GM21737 (cell line): Measurements from ENCODE around the gene DEFB129.
"Not testable (repeated sequence)": the region's sequence is repeated elsewhere in the genome, so short reads cannot be mapped to it uniquely, and the experiment has no call there.

Experiments
- ATAC-seq: cut with Tn5 transposase; IDR thresholded peaks from one replicate; pipeline ENCODE4 v1.9.1; 2021; ENCODE audit warnings: mild to moderate bottlenecking, moderate library complexity; ENCODE audit not compliant: unreplicated experiment

DEFB129 gene, protein sequence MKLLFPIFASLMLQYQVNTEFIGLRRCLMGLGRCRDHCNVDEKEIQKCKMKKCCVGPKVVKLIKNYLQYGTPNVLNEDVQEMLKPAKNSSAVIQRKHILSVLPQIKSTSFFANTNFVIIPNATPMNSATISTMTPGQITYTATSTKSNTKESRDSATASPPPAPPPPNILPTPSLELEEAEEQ

DNA sequence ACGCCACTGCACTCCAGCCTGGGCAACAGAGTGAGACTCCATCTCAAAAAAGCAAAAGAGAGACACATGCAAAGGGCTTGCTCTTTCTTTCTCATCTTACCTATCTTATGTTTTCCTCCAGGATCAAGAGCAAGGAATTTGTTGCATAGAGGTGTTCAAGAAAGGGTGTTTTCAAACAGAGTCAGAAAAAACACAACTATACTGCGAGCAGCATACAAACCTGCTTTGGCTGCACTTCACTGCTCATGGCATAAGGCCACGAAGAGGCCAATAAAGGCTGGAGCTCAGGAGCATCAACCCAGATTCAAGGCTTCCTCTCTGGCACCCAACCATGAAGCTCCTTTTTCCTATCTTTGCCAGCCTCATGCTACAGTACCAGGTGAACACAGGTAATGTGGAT lies at the start of gene DEFB129:
TSS of gene DEFB129 (plus strand) at position 301 of the 400 bp plus-strand sequence. CDS start at position 332, 31 bp downstream.
- no peak for ATAC-seq

DNA sequence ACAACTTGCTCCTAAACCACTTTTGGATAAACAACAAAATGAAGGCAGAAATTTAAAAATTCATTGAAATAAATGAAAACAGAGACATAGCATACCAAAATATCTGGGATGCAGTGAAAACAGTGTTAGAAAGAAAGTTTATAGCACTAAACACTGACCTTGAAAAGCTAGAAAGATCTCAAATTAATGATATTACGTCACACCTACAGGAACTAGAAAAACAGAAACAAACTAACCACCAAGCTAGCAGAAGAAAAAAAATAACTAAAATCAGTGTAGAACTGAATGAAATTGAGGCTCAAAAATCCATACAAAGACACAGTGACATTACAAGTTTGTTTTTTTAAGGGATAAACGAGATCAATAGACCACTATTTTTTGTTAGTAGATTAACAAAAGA lies 42.8 kb upstream of the DEFB129 start:
- ATAC-seq, result no peak

DNA sequence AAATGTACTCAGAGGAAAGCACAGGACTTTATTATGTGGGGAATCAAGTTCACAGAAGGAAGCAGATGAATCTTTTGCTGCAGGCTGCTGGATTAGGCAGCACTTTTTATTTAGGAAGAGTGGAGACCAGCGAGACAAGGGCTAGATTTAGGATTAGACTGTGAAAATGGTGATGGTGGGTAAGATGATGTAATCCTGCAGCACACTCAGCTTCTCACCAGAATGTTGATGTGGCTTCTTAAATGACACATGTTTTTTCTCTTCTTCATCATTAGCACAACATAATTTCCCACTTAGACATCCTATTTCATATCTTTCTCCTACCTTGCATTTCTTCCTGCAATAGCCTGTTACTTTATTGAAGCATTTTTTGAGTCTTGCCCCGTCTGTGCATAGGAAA lies 39.3 kb upstream of the DEFB129 start:
- ATAC-seq, result no peak

DNA sequence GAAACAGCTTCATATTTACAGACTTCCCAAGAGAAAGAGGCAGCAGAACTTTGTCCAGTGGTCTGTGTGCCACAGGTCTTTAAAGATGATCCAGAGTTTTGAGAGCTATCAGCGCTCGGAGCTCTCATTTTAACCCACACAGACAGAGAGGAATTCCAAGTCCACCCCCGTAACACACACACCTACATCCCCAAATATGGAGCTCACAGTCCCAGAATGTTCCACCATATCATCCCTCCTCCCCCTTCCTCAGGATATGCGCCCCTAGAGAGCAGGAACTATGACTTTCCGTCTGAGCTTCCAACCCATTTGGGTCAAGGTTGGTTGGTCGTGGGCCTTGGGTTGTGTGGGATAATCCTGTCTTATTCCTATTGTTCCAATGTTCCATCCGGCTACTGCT lies 37.4 kb upstream of the DEFB129 start, which contains the start of gene DEFB128:
TSS of gene DEFB128 (minus strand) at position 101 of the 400 bp plus-strand sequence. CDS start at position 13, 88 bp downstream.
- ATAC-seq, result no peak

DNA sequence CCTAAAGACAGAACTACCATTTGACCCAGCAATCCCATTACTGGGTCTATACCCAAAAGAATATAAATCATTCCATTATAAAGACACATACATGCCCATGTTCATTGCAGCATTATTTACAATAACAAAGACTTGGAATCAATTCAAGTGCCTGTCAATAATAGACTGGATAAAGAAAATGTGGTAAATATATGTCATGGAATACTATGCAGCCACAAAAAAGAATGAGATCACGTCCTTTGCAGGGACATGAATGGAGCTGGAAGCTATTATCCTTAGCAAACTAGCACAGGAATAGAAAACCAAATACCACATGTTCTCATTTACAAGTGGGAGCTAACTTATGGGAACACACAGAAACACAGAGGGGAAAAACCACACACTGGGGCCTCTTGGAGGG lies 28.8 kb upstream of the DEFB129 start:
- no peak for ATAC-seq

DNA sequence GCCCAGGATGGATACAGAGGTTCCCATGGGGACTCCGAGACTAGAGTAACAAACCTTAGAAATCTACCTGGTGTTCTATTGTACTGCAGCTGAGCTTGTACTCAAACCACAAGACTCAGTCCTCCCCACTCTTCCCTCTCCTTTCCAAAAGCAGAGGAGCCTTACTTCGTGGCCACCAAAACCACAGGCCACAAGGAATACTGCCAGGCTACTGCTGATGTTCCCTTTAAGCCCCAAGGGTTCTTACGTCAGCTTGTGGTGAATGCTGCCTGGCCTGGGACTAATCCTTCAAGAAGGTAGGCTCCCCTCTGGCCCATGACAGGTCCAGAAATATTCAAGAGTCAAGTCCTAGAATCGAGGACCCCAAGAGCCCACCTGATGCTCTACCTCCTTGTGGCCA lies 27.1 kb upstream of the DEFB129 start:
- no peak for ATAC-seq

DNA sequence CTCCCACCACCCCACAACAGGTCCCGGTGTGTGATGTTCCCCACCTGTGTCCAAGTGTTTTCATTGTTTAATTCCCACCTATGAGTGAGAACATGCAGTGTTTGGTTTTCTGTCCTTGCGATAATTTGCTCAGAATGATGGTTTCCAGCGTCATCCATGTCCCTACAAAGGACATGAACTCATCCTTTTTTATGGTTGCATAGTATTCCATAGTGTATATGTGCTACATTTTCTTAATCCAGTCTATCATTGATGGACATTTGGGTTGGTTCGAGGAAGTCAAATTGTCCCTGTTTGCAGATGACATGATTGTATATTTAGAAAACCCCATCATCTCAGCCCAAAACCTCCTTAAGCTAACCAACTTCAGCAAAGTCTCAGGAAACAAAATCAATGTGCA lies 23.4 kb upstream of the DEFB129 start:
- ATAC-seq, result not testable (repeated sequence)

DNA sequence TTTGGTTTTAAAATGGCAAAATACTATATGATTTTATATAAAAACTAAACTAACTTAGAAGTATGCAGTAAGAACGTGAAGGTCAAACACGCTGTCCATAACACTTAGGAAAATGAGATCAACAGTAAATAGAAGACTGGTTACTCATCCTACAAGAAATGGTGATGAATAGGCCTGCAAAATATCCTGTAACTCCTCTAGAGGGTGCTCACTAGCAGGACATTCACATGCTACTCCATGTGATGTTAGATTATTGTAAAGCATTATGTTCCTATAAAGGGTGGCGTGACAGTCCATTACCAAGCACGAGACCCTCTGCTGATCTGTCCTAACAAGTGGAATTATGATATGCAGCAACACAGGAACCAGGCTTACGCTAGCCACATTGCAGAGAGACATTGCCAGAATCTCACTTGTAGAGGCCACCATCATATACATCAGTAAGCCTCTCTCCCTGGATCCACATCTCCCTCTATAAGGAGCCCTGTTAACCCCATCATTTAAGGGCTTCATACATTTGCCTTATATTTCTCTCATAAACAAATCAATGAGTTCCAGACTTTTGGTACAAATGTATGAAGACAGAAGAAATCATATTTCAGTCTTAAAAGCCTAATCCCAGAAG lies 18.0 kb upstream of the DEFB129 start:
- ATAC-seq, result no peak

DNA sequence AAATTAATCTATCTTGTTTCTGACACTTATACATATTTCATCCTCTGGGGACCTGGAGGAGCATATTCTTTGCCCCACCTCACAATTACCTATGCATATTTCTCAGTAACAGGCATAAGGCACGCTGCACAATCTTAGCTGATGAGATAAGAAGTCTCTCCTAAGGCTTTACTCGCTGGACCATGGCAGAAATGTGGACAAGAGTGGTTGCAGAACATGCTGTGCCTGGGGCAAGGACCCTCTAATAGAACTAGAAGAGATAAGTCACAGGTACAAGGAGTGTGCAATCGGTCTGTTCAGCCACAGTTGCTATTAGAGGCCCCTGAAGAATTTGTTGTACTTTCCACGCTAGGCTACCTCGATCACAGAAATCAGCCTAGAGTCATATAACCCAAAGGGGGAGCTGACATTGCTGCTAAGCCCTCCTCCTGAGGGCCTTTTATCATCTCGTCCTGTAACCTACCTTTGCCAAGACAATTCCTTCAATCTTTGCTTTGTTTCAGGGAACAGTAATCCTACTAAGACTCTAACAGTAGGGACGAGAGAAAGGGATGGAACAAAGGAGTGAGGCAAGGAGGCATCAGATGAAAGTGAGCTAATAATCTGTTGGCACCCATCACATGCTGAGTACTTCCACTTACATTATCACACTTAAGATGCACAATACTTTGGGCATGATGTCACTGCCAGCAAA lies 16.1 kb upstream of the DEFB129 start:
- ATAC-seq, result no peak

DNA sequence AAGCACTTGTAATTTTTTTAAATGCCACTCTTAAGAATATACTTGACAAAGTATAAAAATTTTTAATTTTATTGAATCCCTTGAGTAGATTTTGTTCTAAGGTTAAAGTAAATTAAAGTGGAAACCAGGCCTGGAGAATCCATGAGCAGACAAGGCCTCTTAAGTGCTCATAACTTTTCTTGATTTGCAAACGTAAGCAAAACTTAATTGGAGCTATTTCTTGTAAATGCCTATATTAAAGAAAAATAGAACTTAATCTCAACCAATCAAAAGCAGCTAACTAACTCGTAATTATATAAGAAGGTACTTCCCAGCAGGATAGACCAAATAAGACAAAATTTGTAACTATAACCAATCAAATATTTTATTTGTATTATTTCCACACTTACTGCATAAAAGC lies 12.7 kb upstream of the DEFB129 start:
- no peak for ATAC-seq

DNA sequence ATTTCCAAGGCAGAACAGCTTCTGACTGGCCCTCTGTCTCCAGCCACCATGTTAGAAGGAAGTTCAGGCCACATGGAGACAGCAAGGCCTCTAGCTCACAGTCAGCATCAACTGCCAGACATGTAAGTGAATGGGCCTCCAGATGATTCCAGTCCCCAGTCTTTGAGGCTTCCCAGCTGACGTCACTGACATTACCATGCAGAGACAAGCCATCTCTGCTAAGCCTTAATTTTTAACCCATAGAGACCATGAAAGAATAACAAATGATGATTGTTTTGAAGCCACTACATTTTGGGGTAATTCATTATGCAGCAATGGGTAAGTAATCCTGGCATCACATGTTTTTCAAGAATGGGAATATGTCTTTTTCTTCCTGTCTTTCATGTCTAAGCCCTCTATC lies 11.3 kb upstream of the DEFB129 start:
- ATAC-seq, result no peak

DNA sequence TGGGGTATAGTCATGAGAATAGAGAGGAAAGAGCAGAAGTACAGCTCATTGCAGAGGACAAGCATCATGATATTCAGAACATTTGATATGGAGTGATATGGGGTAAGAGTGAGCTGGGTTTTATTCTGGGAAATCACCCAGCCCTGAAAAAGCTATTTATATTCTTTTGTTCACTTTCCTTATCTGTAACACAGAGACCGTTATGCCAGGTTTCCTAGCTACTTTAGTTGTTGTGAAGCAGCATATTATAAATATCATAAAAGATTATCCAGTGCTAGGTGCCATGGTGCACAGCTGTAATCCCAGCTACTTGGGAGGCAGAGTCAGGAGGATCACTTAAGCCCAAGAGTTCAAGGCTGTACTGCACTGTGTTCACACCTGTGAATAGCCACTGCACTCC lies 9.8 kb upstream of the DEFB129 start:
- no peak for ATAC-seq

DNA sequence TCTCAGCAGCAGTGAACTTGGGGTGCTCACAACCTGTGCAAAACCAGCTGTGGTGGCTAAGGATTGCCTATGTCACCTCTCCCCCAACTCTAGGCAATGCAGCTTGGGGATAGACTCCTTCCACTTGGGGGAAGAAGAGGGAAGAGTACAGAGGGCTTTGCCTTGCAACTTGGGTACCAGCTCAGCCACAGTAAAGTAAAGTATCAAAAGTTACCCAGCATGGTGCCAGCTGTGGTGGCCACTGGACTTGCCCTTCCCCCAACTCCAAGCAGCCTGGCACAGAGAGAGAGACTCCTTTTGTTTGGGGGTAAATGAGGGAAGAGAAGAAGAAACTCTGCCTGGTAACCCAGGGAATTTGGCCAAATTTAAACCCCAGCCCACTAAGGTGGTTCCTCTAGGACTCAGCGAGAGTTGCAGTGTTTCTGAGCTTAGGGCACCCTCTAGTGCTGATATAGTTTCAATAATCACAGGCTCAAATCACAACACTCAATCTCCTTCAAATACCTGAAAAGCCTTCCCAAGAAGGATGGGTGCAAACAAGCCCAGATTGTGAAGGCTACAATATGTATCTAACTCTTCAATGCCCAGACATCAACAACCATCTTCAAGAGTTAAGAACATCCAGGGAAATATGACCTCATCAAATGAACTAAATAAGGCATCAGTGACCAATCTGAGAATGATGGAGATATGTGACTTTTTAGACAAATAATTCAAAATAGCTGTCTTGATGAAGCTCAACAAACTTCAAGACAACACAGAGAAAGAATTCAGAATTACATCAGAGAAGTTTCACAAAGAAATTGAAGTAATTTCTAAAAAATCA lies 7.6 kb upstream of the DEFB129 start:
- ATAC-seq, result no peak

DNA sequence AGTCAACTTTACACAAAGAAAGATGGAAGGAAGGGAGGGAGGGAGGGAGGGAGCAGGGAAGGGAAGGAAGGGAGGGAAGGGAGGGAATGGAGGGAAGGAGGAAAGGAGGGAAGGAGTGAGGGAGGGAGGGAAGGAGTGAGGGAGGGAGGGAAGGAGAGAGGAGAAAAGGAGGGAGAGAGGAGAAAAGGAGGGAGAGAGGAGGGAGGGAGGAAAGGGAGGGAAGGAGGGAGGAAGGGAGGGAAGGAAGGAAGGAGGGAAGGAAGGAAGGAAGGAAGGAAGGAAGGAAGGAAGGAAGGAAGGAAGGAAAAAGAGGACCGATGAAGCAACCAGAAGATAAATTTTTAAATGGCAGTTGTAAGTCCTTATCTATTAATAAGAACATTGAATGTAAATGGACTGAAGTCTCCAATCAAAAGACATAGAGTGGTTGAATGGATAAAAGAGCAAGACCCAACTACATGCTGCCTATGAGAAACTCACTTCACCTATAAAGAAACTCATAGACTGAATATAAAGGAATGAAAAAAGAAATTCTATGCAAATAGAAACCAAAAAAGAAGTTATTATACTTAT lies 5.7 kb upstream of the DEFB129 start:
- ATAC-seq, result no peak

DNA sequence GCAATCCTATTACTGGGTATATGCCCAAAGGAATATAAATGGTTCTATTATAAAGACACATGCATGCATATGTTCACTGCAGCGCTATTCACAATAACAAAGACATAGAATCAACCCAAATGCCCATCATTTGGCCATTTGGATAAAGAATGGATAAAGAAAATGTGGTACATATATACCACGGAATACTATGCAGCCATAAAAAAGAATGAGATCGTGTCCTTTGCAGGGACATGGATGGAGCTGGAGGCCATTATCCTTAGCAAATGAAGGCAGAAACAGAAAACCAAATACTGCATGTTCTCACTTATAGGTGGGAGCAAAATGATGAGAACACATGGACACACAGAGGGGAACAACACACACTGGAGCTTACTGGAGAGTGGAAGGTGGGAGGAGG lies 1.2 kb upstream of the DEFB129 start:
- not testable (repeated sequence) for ATAC-seq

DNA sequence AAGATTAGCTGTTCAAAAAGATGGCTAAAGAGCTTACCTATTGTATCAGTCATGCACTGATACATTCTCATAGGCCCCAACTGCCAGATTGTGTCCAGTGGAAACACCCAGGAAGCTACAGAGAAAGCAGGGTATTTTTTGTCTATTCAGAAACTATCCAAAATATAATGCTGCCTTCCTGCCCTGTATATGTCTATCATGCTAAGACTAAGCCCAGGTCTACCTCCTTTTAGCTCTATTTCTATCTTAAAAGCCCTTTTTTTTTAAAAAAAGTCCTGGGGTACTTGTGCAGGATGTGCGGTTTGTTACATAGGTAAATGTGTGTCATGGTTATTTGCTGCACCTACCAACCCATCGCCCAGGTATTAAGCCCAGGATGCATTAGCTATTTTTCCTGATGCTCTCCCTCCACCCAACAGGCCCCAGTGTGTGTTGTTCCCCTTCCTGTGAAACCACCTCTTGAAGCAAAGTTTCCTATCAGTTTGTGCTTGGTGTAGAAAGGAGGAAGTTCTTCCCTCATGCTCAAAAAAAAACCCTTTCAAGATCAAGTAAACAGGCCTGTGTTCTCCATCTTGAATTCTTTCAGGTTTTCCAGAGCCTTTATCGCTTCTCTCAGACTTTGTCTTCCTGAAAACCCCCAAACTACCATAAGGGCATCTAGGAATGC lies 514 bp downstream of the DEFB129 start:
- ATAC-seq, result no peak

DNA sequence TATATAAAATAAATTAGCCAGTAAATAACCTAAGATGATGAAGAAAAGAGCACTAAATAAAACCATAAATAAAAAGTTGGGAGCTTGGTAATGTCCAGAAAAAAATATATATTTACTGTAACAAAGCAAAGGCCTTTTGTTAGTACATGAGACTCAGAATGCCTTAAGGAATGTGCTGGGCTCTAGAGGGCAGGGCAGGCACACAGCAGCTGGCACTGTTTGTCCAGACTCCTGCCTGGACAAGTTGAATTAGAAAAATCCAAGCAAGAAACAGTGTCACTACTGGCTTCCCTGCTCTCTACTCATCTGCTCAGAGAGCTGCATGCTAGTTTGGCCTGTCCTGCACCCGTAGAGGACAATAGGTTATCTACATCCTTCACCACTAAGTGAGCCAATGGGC lies 8.8 kb downstream of the DEFB129 start:
- ATAC-seq, result no peak

DNA sequence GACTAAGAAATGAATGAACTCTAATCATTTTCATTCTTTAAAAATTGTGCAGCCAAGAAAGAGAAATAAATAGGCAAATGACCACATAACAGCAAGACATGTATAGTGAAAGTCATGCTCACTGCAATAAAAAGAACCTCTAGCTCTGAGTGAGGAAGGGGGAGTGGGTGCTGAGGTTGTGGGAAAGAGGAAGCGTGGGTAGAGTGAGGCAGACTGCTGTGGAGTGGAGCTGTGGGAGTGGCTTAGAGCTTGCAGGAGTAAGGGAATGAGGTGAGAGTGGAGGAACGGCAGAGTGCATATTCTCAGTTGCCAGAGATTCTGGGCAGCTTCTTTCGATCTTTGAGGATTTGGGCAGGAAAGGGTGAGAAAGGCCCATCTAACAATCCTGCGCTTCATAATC lies 10.4 kb downstream of the DEFB129 start:
- no peak for ATAC-seq

DNA sequence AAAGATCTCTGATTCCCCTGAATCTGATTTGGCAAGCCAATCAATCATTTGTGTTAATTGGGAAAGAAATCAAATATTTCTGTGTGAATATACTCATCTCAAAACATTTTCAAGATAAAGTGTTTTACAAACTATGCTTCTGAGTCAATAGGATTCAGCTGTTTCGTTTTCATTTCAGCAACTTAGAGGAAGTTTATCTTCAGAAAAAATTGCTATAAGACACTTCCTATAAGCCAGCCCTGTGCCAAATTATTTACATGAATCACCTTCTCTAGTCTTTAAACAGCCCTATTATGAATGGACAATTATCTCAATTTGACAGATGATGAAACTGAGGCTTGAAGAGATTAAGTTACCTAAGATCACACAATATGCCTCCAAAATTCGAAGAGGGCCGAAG lies 10.9 kb downstream of the DEFB129 start:
- ATAC-seq, result no peak

DNA sequence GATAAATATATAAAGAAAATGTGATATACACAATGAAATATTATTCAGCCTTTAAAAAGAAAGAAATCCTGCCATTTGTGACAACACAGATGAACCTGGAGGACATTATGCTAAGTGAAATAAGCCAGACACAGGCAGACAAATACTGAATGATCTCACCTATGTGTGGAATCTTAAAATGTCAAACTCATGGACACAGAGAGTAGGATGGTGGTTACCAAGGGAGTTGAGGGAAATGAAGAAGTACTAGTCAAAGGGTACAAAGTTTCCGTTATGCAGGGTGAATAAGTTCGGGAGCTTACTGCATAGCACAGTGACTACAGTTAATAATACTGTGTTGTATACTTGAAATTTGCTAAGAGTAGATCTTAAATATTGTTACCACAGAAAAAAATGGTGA lies 15.8 kb downstream of the DEFB129 start:
- no peak for ATAC-seq

DNA sequence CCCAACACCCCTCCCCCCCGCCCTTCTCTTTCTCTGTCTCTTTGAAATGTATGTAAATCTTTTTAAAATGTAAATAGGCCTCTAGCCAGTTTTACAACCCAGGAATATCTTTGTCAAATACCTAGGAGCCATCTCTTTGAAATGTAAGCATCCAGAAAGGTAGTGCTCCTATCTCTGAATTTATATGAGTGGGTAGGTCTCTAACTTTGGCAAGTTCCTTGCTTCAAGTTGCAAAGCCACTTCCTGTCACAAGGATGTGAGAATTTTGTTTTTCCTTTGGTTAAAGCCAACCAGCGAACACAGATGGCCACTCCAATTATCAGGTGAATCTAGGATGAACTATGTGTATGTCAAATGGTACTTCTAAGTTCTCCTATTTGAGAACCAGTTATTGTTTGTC lies 24.3 kb downstream of the DEFB129 start:
- no peak for ATAC-seq
